ENCODE results near the gene TTLL4.

GRCh38 chr2:218701806-218702205 is 8.8 kb upstream of the TTLL4 start:
- TF ChIP-seq CTCF (IDR thresholded peaks at IDR 0.05) (no peak), POLR2A (IDR thresholded peaks at IDR 0.05) (no peak)

Measured in thyroid gland (tissue), 4 donors.